ENCODE results near the gene NLRC5. TPM values are rescaled to one million over a fixed set of nuclear protein-coding genes. Genes with fewer than 3 reads are reported as not detected.

Gene NLRC5
- total and polyA plus RNA-seq, 9 of the 15 experiments (the other 6 are each of a cell fraction or from before 2014, with no cell fraction given) = 0.59 to 0.71 TPM; not detected in 7

DNA sequence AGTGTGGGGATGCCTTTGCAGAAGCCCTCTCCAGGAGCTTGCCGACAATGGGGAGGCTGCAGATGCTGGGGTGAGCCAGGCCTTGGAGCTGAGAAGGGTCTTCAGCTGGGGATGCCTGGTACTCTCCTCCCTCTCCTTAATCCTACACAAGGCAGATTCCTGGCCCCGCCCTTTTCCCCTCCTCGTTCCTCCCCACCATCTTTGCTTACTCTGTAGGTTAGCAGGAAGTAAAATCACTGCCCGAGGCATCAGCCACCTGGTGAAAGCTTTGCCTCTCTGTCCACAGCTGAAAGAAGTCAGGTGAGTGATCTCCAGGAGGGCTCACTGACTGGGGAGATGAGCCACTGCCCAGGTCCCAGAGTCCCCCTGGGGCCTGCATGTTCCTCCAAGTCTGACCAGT is 38.7 kb downstream of the NLRC5 start:
- Histone ChIP-seq H3K4me2 (ENCODE audit: insufficient read depth, low read length) (no peak overlapping the region), H3K9me1 (ENCODE audit: control insufficient read depth, insufficient read depth, low read length) (no peaks in the 10 kb centered on the region), H3K79me2 (ENCODE audit: control insufficient read depth, insufficient read depth, low read length) (no peaks in the 10 kb centered on the region), H3K4me1 (replicated peaks in 1 of 2; ENCODE audit: control insufficient read depth in 2 of 2, insufficient read depth in 2 of 2, low read length in 2 of 2) (no peaks in the 10 kb centered on the region), H3K27ac (ENCODE audit: extremely low read depth, low read depth, low read length) (no peak overlapping the region), H3K9ac (ENCODE audit: insufficient read depth in 1 of 2, low read depth in 2 of 2, low read length in 2 of 2) (no peak overlapping the region), H3K36me3 (ENCODE audit: control insufficient read depth, insufficient read depth, low read length) (no peaks in the 10 kb centered on the region), H3K9me3 (replicated peaks; ENCODE audit: control insufficient read depth, insufficient read depth, low read depth, low read length) (no peaks in the 10 kb centered on the region), H4K20me1 (replicated peaks; ENCODE audit: control insufficient read depth, insufficient read depth, low read length) (peaks cover 5% of the 10 kb centered on the region), H2AFZ (ENCODE audit: low read depth, low read length) (no peak overlapping the region), H3K27me3 (ENCODE audit: control insufficient read depth in 2 of 2, insufficient read depth in 2 of 2, low read length in 2 of 2) (peaks cover 9 to 44% of the 10 kb centered on the region in 2 experiments; a peak in 4 of 5 replicates), H3K4me3 (no peak overlapping the region)
- DNase-seq (ENCODE audit: extremely low read depth in 1 of 4, low spot score in 3 of 4) = no peak
- in situ Hi-C loops (cut with MboI) (no loop called here), intact Hi-C loops (cut with micrococcal nuclease) (no loop called here)
- ChIA-PET POLR2A (interaction anchor here (1.0 to 1.3 kb wide), 2 partner anchors 9 to 10 kb away, joined by 3 read pairs; no protein-coding TSS in a partner anchor), CTCF (ENCODE audit: low intra/inter-chr PET ratio) (no interaction called here)
- 0% methylated on average over 1 of the region's 4 CpGs for WGBS (ENCODE audit: insufficient coverage, low coverage, missing lambda C conversion rate)
- TF ChIP-seq ZNF324 (CRISPR knock-in tag; IDR thresholded peaks at IDR 0.05) (no peak), ZNF696 (CRISPR knock-in tag; conservative IDR thresholded peaks at IDR 0.05) (no peak), ZNF146 (CRISPR knock-in tag; IDR thresholded peaks at IDR 0.05; ENCODE audit: unreplicated experiment) (no peak), TARDBP (IDR thresholded peaks at IDR 0.05) (no peak), PTRF (tag; IDR thresholded peaks at IDR 0.05) (no peak), BRF2 (IDR thresholded peaks at IDR 0.05; ENCODE audit: borderline replicate concordance, insufficient read depth, insufficient read length) (no peak), CCAR2 (IDR thresholded peaks at IDR 0.05; ENCODE audit: low read depth, low read length) (no peak), U2AF2 (optimal IDR thresholded peaks at IDR 0.05; ENCODE audit: low read depth, low read length) (no peak)
- no peak for FAIRE-seq
- BruUV-seq (replicated peaks) = no TSS peak
- ATAC-seq = no peak
